Lower leg skin (tissue), 3 donors: ENCODE results near the gene RUNX1.

ENCODE experiments used
- POLR2A ChIP-seq, 2 donors: fragments of 450-650 bp; IDR thresholded peaks; one replicate each; pipeline ENCODE4 v1.6.1; 2016 to 2017; ENCODE audit warnings: antibody characterized with exemption in 2 of 2, mild to moderate bottlenecking in 1 of 2, moderate library complexity in 1 of 2
- TF ChIP-seq, protein P1 (sequence below), 3 donors: fragments of 450-650 bp; IDR thresholded peaks; one replicate each; pipeline ENCODE4 v1.5.1; 2016; ENCODE audit warnings: antibody characterized with exemption in 3 of 3, mild to moderate bottlenecking in 3 of 3, moderate library complexity in 2 of 3

DNA sequence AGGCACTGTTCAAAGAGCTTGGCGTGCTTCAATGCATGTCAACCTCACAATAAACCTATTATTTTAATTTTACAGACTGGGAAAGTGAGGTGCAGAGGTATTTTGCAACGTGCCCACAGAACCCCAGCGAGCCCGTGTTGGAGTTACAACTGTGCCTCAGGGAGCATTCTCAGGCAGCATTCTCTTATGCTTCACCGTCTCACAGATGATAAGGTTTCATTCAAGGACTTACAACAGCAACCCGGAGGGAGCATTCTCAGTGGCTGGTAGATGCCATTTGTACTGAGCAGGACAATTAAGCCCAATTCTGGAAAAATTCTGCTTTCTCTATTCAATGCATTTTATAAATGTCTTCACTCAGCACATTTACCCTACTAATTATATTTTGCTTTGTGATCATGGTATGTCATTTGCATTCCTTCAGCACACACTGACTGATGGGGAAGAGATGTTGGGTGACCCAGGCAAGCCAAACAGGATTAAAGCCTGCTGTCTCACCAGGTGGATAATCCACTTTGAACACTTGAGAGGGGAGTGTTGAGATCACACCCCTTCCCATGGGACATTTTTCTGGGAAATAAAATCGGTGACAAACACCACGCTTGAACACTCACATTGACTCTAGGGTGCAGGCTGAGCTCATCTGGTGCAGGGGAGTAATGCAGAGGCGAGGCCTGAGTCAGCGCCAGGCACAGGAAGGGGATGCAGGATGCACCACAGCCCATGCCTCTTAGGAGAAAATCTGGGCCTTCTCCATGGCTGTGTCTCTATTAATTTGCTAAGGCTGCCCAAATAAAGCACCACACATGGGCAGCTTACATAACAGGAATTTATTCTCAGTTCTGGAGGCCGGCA lies 266.4 kb downstream of the RUNX1 start:
- TF ChIP-seq, protein P1, sequence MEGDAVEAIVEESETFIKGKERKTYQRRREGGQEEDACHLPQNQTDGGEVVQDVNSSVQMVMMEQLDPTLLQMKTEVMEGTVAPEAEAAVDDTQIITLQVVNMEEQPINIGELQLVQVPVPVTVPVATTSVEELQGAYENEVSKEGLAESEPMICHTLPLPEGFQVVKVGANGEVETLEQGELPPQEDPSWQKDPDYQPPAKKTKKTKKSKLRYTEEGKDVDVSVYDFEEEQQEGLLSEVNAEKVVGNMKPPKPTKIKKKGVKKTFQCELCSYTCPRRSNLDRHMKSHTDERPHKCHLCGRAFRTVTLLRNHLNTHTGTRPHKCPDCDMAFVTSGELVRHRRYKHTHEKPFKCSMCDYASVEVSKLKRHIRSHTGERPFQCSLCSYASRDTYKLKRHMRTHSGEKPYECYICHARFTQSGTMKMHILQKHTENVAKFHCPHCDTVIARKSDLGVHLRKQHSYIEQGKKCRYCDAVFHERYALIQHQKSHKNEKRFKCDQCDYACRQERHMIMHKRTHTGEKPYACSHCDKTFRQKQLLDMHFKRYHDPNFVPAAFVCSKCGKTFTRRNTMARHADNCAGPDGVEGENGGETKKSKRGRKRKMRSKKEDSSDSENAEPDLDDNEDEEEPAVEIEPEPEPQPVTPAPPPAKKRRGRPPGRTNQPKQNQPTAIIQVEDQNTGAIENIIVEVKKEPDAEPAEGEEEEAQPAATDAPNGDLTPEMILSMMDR (IDR thresholded peaks at IDR 0.05), result no peak
- TF ChIP-seq POLR2A (IDR thresholded peaks at IDR 0.05), result no peak
